Measurements from ENCODE around the gene TEK.

- TF ChIP-seq CTCF (IDR thresholded peaks at IDR 0.05): no peak
- no peak for TF ChIP-seq EZH2 (IDR thresholded peaks at IDR 0.05; ENCODE audit: borderline replicate concordance, insufficient read depth, low read depth, low read length, poor library complexity, severe bottlenecking)
Observed at GRCh38 chr9:27154908-27155307, 45.9 kb downstream of the TEK start.
